GM18508 (cell line): ENCODE data around the gene DNAH14.

Experiments used
- ATAC-seq: cut with Tn5 transposase; IDR thresholded peaks from one replicate; pipeline ENCODE4 v1.9.1; 2021; ENCODE audit warnings: moderate number of reproducible peaks; ENCODE audit not compliant: insufficient read depth, unreplicated experiment

The DNAH14 gene

DNA sequence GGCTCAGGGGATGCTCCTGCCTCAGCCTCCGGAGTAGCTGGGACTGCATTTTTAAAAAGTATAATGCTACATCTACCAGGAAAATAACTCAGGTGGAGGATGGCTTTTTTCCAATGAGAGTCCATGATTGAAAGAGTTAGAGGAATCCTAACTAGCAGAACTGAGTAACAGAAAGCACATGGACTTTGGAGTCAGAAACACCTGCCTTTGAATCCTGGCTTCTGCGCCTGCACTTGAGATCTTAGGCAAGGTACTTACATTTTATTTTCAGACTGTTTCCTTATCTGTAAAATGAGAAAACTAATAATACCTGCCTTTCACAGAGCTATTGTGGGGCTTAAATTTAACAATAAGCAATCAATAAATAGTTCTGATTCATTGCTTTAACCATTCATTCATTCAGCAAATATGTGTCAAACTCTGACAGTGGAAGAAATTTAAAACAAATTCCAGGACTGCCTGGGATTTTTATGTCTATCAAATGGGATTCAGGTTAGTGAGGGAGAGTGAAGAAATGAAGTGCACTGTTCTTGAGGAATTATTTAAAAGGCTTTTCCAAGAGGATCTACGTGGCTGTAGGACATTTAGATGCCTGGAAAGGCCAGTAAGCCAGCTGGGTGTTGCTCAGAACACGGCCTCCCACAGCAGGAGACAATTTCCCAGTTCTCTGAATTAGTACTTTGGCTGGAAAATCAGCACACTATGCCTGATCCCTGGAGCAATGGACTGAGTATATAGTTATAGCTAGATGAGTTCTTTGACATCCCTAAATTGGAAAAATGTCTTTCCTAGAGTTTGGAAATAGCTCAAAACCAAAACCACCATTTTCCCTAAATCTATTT is 511.1 kb downstream of the DNAH14 start:
- ATAC-seq: no peak

DNA sequence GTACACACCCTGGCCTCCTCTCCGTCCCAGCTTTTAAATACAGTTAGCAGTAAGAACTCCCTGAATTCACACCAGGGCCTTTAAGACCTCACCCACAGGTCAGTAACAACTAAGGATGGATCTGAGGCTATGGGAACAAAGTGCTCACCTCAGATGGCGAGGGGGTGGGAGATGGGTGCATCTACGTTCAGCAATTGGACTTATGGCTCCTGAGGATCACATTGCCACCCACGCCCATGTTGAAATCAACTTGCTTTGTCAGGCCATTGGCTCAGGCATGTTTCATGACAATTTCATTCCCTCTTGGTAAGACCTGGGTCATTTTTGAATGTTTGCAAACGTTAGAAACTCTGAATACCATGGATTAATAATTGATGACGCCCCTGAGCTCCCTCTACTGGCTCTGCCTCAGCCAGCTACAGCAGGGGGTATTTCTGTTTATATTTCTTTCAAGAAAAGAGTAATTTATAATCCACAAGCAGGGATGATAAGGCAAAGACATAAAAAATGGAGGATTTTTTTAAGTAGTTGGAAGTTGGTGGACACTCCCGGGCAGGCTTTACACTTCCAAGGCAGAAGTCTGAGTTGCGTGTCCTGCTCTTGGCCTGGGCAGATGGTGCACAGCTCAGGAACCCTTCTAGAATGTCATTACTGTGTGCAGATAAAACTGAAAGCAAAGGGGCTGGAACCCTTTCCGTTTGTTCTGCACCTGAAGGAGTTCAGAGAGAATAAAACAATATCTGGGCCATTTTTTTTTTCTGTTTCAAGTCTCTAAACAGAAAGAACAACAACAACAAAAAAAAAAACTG is 512.0 kb downstream of the DNAH14 start:
- peak; percentile 29 for ATAC-seq

DNA sequence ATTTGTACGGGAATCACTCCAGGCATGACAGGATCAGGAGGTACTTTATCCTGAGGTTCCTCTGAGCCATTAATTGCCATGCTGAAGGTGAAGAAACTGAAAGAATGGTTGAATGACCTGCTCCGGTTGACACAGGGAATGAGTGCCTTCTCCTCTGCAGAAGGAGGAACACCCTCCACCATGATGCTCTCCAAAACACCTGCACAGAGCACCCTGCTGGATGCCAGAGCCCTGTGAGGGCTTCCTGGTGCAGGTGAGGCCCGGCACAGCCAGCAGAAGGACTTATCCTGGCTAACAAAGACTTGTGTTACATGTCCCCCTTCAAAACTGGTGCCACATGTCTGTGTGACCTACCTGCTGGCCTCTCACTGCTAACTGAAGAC is 512.6 kb downstream of the DNAH14 start:
- no peak for ATAC-seq

DNA sequence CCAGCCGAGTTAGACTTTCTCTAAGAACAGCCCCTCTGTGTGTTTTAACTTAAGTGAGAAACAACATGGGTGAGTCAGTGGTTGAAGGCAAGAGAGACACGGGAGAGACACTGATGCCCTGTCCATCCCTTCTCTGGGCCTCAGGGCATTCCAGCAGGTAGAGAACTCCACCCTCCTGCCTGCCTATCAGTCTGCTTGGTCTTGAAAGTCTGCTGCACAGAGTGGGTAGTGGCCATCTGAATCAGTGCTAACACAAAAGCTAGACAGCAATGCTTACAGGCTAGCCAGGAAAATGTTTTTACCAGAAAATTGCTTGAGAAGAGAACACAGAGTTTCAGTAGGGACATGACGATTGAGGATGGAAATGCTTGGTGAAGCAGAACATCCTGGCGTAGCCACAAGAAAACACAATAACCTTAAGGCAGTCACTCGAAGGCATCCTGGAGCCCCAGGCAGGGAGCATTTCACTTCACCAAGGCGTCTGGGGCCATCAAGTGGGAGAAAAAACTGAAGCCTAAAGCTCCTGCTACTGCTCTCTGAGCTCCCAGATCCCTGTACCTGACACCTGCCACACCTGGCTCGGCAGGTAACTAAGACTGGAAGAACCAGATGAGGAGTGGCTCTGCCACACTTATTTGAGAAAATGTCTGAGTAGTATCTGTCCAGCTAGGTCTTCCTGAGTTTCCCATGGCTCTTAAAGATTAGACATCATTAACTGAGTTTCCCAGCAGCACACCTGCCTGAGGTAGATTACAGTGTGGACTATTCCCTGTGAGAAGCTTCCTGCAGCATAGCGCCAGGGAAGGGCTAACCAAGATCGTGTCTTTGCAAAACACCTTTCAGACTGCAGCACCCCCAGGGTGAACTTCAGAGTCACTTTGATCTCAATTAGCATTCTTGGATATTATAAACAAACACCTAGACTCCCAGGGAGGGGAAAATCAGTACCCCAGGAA is 516.4 kb downstream of the DNAH14 start:
- ATAC-seq: no peak

DNA sequence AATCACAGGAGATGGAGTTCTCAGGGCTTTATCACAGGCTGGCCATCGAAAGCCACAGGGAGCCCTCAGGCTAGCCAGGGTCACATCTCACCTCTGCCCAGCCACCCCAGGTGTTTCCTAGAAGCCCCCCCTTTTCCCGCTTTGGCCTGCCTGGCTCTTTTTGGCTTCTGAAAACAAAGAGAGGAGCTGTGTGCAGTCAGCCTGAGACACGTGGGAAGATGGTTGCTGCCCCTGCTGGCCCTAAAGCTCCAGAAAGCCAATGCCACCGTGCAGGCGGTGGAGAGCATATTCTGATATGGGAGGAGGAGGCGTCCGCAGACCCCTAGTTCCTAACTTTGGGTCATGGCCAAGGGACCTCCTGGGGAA is 517.1 kb downstream of the DNAH14 start:
- ATAC-seq: no peak

DNA sequence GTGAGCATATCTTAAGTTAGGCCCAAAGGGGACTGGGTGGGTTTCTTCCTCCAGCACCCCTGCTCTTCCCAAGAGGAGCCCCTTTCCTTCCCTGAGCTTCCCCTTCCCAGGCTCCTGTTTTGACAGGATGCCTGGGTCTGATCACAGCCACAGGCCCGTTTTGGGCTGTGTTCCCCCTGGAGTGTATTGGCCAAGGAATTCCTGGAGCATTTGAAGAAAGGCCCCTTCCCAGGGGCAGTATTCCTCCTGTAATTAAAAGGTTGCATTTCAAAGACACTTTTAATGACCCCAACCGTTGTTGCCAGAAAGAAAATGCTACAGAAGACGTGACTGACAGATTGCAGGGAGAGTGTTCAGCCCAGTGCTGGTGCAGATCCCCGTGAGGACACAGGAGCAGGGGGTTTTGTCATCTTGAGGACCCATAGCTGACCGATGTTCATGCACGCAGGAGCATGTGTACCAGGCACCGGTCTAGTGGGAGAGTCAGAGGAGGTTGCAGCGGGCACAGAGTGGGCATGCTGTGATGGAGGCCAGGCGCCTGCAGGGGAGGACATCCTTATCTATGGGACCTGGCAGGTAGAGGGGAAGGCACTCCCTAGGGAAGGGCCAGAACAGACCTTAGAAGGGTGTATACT is 517.6 kb downstream of the DNAH14 start:
- ATAC-seq: no peak

DNA sequence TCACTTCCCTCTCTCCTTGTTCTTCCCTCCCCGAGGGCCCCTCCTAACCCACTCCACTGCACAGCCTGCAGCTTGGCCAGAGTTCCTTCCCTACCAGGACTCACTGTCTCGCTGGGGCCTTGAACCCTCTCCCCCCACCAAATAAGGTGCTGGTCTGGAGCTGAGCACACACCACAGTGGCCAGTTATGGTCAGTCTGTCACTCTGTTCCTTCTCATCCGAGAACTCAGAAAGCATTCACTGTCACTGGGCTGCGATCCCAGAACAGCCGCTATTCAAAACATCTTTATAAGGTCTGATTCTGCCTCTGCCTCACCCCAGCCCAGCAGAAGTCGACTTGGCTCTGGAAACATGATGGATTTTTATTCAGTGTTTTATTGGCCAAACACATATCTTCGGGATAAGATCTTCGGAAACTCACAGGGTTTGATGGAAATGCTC is 518.2 kb downstream of the DNAH14 start:
- no peak for ATAC-seq

DNA sequence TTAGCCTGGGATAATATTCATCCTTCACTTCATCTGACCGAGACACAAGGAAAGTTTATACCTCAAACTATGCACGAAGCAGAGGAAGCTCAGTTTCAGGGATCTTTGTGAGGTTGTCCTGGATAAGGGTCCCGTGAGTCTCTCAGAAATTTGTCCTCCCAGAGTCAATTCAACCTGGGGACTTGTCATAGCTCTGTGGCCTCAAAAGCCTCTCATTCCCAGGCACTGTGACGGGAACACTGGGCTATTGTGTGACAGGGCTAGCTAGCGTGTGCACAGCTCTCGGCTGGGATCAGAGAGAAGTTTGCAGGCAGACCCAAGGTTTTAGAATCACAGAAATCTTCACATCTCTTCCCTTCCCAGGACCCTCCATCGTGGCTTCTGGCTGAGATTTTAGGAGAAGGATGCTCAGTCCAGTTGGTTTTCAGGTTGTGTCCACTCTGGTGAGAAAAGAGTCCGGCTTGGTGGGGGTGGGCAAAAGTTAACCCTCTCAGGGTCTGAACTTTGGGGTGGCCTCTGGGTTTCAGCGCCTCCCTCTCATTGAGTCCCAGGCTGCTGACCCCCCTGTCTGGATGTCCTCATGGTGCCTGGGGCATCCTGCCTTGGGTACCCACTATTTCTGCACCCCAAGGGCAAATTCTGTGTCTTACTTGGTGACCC is 518.8 kb downstream of the DNAH14 start:
- ATAC-seq: no peak
